22Rv1 (cell line): ENCODE results near the gene TMIGD1.

Experiments
- ZFX ChIP-seq: fragments of 450-650 bp; IDR thresholded peaks from 2 replicates; pipeline ENCODE4 v1.6.1; 2017; ENCODE audit warnings: antibody characterized with exemption, borderline replicate concordance
- TF ChIP-seq, protein P1 (sequence below): fragments of 450-650 bp; IDR thresholded peaks from 2 replicates; pipeline ENCODE4 v1.5.1; 2017; ENCODE audit warnings: mild to moderate bottlenecking

DNA sequence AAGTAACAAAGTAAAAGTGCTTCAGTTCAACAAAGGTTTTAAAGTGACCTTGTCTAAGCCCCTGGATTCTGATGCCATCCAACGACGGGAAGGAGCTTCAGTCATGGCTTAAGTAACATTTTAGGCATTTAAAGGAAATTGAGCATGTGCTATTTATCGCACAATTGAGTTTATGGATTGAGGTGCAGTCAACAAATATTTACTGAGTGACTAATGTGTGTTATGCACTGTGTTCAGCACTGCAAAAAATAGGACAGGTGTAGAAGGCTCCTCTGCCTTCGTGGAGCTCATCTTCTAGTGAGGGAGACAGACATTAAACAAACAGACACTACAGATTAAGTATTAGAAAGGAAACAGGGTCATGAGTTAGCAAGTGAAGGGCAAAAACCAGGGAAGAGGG, 12.5 kb downstream of the TMIGD1 start:
- TF ChIP-seq, protein P1, sequence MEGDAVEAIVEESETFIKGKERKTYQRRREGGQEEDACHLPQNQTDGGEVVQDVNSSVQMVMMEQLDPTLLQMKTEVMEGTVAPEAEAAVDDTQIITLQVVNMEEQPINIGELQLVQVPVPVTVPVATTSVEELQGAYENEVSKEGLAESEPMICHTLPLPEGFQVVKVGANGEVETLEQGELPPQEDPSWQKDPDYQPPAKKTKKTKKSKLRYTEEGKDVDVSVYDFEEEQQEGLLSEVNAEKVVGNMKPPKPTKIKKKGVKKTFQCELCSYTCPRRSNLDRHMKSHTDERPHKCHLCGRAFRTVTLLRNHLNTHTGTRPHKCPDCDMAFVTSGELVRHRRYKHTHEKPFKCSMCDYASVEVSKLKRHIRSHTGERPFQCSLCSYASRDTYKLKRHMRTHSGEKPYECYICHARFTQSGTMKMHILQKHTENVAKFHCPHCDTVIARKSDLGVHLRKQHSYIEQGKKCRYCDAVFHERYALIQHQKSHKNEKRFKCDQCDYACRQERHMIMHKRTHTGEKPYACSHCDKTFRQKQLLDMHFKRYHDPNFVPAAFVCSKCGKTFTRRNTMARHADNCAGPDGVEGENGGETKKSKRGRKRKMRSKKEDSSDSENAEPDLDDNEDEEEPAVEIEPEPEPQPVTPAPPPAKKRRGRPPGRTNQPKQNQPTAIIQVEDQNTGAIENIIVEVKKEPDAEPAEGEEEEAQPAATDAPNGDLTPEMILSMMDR, result no peak
- no peak for TF ChIP-seq ZFX
